Measurements from ENCODE around the gene TSPAN4. TPM values are rescaled to one million over a fixed set of nuclear protein-coding genes. Genes with fewer than 3 reads are reported as not detected.

TSPAN4 gene
- polyA plus RNA-seq, 4 donors, result 57.4 to 142 (median 71.4) TPM

- DNase-seq (ENCODE audit: low read depth in 4 of 4, low spot score in 3 of 4), result no peak
Measured at GRCh38 chr11:877565-877964, 34.9 kb downstream of the TSPAN4 start.

GRCh38 chr11:880447-880846, 37.8 kb downstream of the TSPAN4 start:
- no peak for DNase-seq (ENCODE audit: low read depth in 4 of 4, low spot score in 3 of 4)

GRCh38 chr11:882596-882995, 39.9 kb downstream of the TSPAN4 start:
- no peak for DNase-seq (ENCODE audit: low read depth in 4 of 4, low spot score in 3 of 4)

- no peak for DNase-seq (ENCODE audit: low read depth in 4 of 4, low spot score in 3 of 4)
Measured at GRCh38 chr11:883527-883926, 40.9 kb downstream of the TSPAN4 start.

GRCh38 chr11:884578-885070, 42.0 kb downstream of the TSPAN4 start:
- DNase-seq (ENCODE audit: low read depth in 4 of 4, low spot score in 3 of 4), result no peak

- DNase-seq (ENCODE audit: low read depth in 4 of 4, low spot score in 3 of 4), result no peak
Measured at GRCh38 chr11:886568-886967, 43.9 kb downstream of the TSPAN4 start.

- DNase-seq (ENCODE audit: low read depth in 4 of 4, low spot score in 3 of 4), result no peak
Measured at GRCh38 chr11:887589-887988, 44.9 kb downstream of the TSPAN4 start.

GRCh38 chr11:888310-889212, 45.9 kb downstream of the TSPAN4 start:
- DNase-seq (ENCODE audit: low read depth in 4 of 4, low spot score in 3 of 4), result no peak

GRCh38 chr11:889257-889656, 46.6 kb downstream of the TSPAN4 start:
- no peak for DNase-seq (ENCODE audit: low read depth in 4 of 4, low spot score in 3 of 4)

GRCh38 chr11:889687-890475, 47.2 kb downstream of the TSPAN4 start:
- DNase-seq (ENCODE audit: low read depth in 4 of 4, low spot score in 3 of 4), result no peak

GRCh38 chr11:890794-891540, 48.3 kb downstream of the TSPAN4 start:
- DNase-seq (ENCODE audit: low read depth in 4 of 4, low spot score in 3 of 4), result no peak

GRCh38 chr11:893008-893654, 50.5 kb downstream of the TSPAN4 start:
- DNase-seq (ENCODE audit: low read depth in 4 of 4, low spot score in 3 of 4), result no peak

- no peak for DNase-seq (ENCODE audit: low read depth in 4 of 4, low spot score in 3 of 4)
Measured at GRCh38 chr11:894575-895201, 52.0 kb downstream of the TSPAN4 start.

GRCh38 chr11:895331-896110, 52.9 kb downstream of the TSPAN4 start:
- no peak for DNase-seq (ENCODE audit: low read depth in 4 of 4, low spot score in 3 of 4)

- DNase-seq (ENCODE audit: low read depth in 4 of 4, low spot score in 3 of 4), result no peak
Measured at GRCh38 chr11:897253-898142, 54.8 kb downstream of the TSPAN4 start.

GRCh38 chr11:898143-898511, 55.5 kb downstream of the TSPAN4 start:
- DNase-seq (ENCODE audit: low read depth in 4 of 4, low spot score in 3 of 4), result no peak

GRCh38 chr11:898540-899190, 56.0 kb downstream of the TSPAN4 start:
- no peak for DNase-seq (ENCODE audit: low read depth in 4 of 4, low spot score in 3 of 4)

GRCh38 chr11:899724-900123, 57.1 kb downstream of the TSPAN4 start:
- DNase-seq (ENCODE audit: low read depth in 4 of 4, low spot score in 3 of 4), result no peak
